ENCODE data around the gene MBD3L1. TPM values are rescaled to one million over a fixed set of nuclear protein-coding genes. Genes with fewer than 3 reads are reported as not detected.

MBD3L1 gene
- total and polyA plus RNA-seq, 2 of the 13 experiments (the other 11 are each of a cell fraction or from before 2014, with no cell fraction given), result not detected

- TF ChIP-seq ZNF18 (CRISPR knock-in tag; IDR thresholded peaks at IDR 0.05; ENCODE audit: insufficient replicate concordance) (no peak), ZBTB8A (CRISPR knock-in tag; IDR thresholded peaks at IDR 0.05; ENCODE audit: borderline replicate concordance, low read depth) (no peak), ADNP (CRISPR knock-in tag; IDR thresholded peaks at IDR 0.05) (no peak), ZNF337 (CRISPR knock-in tag; IDR thresholded peaks at IDR 0.05; ENCODE audit: borderline replicate concordance, low read depth) (no peak), ZNF225 (CRISPR knock-in tag; IDR thresholded peaks at IDR 0.05) (no peak), ZNF512B (CRISPR knock-in tag; IDR thresholded peaks at IDR 0.05; ENCODE audit: borderline replicate concordance) (no peak)
Measured at GRCh38 chr19:8820234-8820633, 11.9 kb upstream of the MBD3L1 start (continued).

- no peak overlapping the region for H3K4me3 ChIP-seq (replicated peaks in 1 of 3; ENCODE audit: insufficient read depth in 1 of 3, low read depth in 2 of 3, low read length in 3 of 3)
- DNase-seq (ENCODE audit: low spot score) (no peak), FAIRE-seq (no peak), ATAC-seq (no peak)
- POLR2A ChIA-PET, result no interaction called here
- peaks cover 3 to 11% of the 10 kb centered on the region in 2 experiments; a peak in 2 of 5 replicates for H3K36me3 ChIP-seq (replicated peaks in 1 of 2; ENCODE audit: control insufficient read depth in 1 of 2, insufficient read depth in 2 of 2, low read length in 2 of 2)
- BruUV-seq (replicated peaks), result no TSS peak
- CTCF ChIA-PET (ENCODE audit: low intra/inter-chr PET ratio, low total read pairs), result no interaction called here
- H3K79me2 ChIP-seq (ENCODE audit: insufficient read depth, low read length), result no peaks in the 10 kb centered on the region
- H3K27me3 ChIP-seq (ENCODE audit: control insufficient read depth in 1 of 2, insufficient read depth in 2 of 2, low read length in 2 of 2), result no peaks in the 10 kb centered on the region
- H3K27ac ChIP-seq (ENCODE audit: extremely low read length, insufficient read depth, low read length), result no peak overlapping the region
- 72% methylated on average over 3 of the region's 5 CpGs for WGBS (ENCODE audit: low lambda C conversion rate)
- intact Hi-C loops (cut with micrococcal nuclease; ENCODE audit: unreplicated experiment), result no loop called here
- H2AFZ ChIP-seq (ENCODE audit: low read length), result no peak overlapping the region
- no peak overlapping the region for H3K4me2 ChIP-seq (ENCODE audit: low read depth, low read length)
- H4K20me1 ChIP-seq (ENCODE audit: insufficient read depth, low read length), result no peaks in the 10 kb centered on the region
- H3K9me3 ChIP-seq (ENCODE audit: low read length), result peaks cover 87% of the 10 kb centered on the region
- in situ Hi-C loops (cut with HindIII; ENCODE audit: extremely low pct_ligation_motif_present, low pct_unique_long_range_greater_than_20kb), result no loop called here
- H3K4me1 ChIP-seq (ENCODE audit: insufficient read depth, low read length), result no peaks in the 10 kb centered on the region
- no peak overlapping the region for H3K9ac ChIP-seq (ENCODE audit: insufficient read depth, low read depth, low read length)
- TF ChIP-seq HNF4A (CRISPR knock-in tag; IDR thresholded peaks at IDR 0.05) (no peak), SOX6 (IDR thresholded peaks at IDR 0.05) (no peak), SOX6 (CRISPR knock-in tag; IDR thresholded peaks at IDR 0.05) (no peak), NFYB (CRISPR knock-in tag; IDR thresholded peaks at IDR 0.05) (no peak), ZNF781 (CRISPR knock-in tag; IDR thresholded peaks at IDR 0.05; ENCODE audit: borderline replicate concordance, not compliant biosample characterization) (no peak), THAP7 (CRISPR knock-in tag; IDR thresholded peaks at IDR 0.05) (no peak), SSRP1 (CRISPR knock-in tag; IDR thresholded peaks at IDR 0.05) (no peak), DNMT3B (CRISPR knock-in tag; conservative IDR thresholded peaks at IDR 0.05) (no peak)
- TF ChIP-seq, protein P1, sequence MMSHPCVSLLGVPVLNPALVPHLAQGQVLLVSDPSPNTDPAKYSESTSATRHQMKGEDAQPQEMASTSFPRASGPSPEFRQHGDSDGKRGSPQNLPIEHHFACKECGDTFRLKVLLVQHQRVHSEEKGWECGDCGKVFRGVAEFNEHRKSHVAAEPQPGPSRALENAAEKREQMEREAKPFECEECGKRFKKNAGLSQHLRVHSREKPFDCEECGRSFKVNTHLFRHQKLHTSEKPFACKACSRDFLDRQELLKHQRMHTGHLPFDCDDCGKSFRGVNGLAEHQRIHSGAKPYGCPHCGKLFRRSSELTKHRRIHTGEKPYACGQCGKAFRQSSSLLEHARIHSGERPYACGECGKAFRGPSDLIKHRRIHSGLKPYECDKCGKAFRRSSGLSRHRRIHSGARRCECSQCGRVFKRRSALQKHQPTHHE (CRISPR knock-in tag; IDR thresholded peaks at IDR 0.05; ENCODE audit: borderline replicate concordance), result no peak
- TF ChIP-seq, protein P2, sequence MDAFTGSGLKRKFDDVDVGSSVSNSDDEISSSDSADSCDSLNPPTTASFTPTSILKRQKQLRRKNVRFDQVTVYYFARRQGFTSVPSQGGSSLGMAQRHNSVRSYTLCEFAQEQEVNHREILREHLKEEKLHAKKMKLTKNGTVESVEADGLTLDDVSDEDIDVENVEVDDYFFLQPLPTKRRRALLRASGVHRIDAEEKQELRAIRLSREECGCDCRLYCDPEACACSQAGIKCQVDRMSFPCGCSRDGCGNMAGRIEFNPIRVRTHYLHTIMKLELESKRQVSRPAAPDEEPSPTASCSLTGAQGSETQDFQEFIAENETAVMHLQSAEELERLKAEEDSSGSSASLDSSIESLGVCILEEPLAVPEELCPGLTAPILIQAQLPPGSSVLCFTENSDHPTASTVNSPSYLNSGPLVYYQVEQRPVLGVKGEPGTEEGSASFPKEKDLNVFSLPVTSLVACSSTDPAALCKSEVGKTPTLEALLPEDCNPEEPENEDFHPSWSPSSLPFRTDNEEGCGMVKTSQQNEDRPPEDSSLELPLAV (CRISPR knock-in tag; conservative IDR thresholded peaks at IDR 0.05; ENCODE audit: low read depth), result no peak
Measured at GRCh38 chr19:8821748-8822241, 10.4 kb upstream of the MBD3L1 start.

All from HepG2 (cell line).